ENCODE measurements around the gene TMEM33.

The TMEM33 gene

DNA sequence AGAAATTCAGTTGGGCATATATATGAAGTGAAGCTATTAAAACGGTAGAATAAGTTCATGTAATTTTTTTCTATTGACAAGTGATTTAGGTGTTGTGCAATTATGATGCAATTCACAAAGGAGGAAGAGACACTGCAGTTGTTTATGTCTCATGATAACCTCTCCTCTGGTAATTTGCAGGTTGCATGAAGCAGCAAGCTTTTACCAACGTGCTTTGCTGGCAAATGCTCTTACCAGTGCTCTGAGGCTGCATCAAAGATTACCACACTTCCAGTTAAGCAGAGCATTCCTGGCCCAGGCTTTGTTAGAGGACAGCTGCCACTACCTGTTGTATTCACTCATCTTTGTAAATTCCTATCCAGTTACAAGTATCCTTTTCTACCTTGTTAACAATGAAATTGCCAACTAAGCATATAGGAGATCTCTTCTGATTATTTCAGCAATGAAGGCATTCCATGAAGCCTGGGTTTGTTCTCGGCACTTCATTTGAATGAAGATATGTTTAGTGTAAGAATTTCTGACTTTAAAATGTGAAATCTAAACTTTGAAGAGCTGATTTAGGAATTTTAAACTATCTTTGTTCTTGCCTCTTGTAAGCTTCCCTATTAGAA is 3.9 kb downstream of the TMEM33 start:
- DNase-seq (ENCODE audit: low read depth): no peak

DNA sequence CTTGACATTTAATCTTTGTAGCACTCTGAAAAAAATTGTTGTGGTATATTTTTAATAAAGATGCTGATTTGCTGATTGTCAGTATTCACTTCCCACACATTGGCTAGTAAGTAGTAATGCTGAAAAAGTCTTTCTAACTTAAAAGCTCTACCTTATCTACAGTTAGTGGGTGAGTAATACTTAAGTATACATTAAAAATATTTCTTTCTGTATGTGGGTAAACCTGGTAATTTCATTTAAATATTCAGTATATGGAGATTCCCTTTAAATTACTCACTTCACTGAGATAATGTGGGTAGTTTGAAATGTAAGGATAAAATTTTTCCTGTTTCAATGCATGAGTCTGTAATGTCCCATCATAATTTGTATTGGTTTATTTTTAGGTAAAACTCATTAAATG is 5.6 kb downstream of the TMEM33 start:
- DNase-seq (ENCODE audit: low read depth): no peak

DNA sequence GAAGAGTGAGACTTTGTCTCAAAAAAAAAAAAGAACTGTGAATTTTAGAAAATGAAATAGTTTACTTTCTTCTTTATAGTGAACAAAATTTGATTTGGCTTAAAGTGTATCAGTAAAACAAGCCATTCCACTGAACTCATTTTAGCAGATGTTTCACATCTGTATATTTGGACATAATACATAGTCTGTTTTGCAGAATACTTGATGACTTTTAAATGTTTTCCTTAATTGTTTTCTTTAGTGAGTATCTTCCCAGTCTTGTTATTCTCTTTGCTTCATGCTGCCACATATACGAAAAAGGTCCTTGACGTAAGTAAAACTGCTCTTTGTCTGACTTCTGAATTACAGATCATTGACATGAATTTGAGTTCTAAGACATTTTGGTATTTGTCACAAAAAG is 8.3 kb downstream of the TMEM33 start:
- no peak for DNase-seq (ENCODE audit: low read depth)

DNA sequence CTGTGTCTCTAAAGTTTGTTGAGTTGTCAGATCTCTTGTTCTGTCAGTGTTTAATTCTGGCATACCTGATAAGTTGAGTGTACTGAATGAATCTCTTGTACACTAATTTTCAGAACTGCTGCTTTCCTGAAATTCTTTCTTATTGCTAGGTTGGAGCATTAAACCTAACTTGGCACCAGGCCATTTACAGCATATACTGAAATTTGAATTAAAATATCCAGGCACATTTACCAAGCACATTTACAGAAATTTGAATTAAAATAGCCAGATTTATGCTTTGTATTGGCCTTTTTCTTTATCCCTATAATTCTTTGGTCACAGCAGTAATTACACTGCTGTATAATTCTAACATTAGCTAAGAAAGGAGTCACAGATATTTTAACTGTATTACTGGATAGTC is 8.9 kb downstream of the TMEM33 start:
- DNase-seq (ENCODE audit: low read depth): no peak

DNA sequence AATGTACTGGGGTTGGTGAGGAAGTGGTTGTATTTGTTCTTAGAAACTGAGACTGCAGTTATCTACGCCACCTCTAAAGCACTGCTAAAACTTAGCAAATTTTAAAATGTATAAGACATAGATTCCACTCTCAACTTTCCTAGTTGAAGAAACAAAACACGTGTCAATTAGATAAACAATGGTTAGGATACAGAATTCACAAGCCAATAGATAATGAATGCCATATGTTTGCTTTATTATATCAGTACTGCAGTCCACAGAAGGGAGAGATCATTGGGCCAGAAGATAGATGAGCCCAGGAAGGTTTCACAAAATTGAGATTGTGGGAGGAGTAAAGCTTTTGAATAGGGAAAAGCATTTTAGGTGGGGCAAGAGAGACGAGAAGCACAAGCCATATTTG is 14.3 kb downstream of the TMEM33 start:
- DNase-seq (ENCODE audit: low read depth): no peak

DNA sequence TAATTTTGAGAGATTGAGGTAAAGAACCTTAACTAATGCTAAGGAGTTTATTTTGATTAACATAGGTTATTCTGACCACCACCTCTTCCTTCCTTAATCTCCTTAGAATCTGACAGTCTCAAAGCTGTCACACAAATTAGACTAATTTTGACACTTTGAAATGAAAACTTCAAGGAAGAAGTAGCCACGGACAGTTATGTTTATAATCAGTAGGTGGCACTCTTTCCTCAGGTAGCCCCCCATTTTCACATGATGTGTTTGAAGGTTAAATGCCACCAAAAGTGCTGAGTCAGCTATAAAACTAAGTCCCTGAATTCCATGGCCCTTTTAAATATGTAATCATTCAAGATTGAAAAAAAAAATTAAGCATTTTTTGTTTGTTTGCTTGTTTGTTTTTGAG is 22.4 kb downstream of the TMEM33 start:
- DNase-seq (ENCODE audit: low read depth): no peak

DNA sequence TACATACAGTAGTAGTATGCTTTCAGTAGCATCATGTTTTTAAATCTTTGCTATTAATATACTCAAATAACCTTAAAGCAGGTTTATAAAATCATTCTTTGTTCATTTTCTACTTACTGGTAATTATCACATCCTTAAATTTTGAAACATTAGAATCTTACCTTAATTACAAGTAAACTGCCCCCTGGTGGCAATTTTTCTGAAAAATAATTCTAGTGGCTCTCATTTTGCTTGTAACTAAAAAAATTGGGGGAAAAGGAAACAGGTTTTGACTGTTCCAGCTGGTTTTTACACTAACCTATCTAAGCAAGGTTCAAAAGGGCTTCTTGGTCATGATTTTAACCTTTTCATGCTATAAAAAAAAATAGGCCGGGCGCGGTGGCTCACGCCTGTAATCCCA is 27.9 kb downstream of the TMEM33 start:
- no peak for DNase-seq (ENCODE audit: low read depth)

DNA sequence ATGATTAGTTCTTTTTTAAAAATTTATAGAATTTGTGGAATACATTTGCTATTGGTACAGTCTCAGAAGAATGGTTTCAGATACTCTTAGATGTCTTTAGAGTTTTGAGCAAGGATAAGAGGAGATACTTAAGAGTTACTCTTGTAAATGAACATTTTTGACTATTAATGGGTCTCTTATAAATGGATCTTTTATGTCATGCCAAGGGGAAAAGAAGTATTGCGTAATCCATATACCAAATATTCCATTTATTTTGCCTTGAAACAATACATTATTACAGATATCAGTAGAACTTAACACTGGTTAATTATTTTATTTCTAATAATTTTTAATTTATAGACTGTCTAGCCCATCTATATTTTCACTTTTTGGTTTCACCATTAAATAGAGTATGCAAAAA is 29.2 kb downstream of the TMEM33 start:
- DNase-seq (ENCODE audit: low read depth): no peak

DNA sequence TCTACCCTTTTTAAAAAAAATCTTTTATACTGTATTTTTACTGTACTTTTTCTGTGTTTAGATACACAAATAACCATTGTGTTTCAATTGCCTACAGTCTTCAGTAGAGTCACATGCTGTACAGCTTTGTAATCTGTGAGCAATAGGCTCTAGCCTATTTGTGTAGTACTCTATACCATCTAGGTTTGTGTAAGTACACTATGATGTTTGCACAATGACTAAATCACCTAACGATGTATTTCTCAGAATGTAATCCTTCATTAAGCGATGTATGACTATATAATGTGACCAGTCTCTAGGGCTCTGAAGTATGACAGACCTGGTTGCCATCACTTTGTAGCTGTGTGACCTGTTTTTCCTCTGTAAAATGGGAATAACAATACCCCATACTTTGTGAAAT is 32.2 kb downstream of the TMEM33 start:
- DNase-seq (ENCODE audit: low read depth): no peak

DNA sequence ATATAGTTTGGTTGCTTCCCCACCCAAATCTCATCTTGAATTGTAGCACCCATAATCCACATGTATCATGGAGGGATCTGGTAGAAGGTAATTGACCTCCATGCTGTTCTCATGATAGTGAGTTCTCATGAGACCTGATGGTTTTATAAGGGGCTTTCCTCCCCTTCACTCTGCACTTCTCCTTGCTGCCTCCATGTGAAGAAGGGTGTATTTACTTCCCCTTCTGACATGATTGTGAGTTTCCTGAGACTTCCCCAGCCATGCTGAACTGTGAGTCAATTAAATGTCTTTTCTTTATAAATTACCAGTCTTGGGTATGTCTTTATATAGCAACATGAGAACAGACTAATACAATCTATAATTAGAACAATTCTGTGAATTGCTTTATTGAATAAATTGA is 34.4 kb downstream of the TMEM33 start:
- no peak for DNase-seq (ENCODE audit: low read depth)

DNA sequence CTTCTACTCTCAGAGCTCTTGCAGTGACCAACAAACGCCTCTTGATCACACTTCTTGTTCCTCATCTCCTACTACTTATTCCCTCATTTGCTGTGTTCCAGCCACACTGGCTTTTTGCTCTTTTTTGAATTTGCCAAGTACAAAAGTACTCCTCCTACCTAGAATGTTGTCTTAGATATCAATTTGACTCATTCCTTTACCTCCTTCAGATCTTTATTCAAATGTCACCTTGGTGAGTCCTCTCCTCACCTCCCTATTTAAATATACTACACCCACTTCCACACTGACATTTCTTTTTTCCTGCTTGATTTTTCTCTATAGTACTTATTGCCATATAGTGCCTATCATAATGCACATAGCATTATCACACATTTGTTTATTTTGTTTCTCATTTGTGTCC is 40.1 kb downstream of the TMEM33 start:
- DNase-seq (ENCODE audit: low read depth): no peak

DNA sequence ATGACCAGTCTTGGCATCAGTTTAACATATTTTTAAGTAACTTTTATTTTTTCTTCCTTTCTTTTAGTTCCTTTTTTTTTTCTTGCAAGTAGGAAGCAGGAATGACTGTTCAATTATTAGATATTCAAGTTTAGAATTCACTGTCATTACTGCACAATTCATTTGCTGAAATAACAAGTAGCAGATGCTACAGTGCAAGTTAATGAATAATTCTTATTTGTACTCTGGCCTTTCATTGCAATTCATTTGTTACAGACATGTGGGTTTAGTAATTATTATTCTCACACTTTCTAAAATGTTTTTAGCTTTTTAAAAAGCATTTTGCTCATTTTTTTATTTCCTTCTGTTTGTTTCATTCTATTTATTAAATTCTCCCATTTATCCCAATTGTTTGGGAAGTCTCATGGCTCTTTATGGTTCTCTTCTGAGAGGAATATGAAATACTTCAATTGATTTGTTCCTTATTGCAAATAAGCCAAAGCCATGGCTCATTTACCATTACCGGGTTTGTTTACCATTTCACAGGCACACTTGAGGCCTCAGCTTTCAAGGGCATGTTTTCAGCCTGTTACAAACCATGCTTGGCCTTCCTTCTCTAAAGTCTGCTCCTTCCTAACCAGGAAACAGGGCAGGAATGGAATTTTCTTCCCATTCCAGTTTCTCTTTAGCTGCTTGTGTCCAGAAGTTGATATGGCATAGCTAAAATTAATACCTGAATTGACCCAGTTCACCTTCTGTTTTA is 41.7 kb downstream of the TMEM33 start:
- no peak for DNase-seq (ENCODE audit: low read depth)

DNA sequence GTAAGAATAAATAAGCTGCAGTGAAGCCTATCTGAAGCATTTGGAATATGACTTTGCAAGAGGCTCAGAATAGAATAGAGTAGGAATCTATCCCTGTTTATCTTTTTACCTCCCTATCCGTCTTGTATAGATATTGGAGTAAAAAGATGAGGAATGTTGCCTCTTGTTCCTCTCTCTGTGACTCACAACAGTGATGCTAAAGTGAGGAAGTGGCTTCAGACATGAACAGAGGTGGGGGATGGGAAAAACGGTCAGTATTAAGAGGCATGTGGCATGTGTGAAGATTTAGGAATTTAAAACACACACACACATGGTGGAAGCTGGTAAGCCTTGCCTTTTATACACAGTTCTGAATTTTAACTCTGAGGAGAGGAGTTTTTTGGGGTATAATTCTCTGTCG is 42.5 kb downstream of the TMEM33 start:
- DNase-seq (ENCODE audit: low read depth): no peak

DNA sequence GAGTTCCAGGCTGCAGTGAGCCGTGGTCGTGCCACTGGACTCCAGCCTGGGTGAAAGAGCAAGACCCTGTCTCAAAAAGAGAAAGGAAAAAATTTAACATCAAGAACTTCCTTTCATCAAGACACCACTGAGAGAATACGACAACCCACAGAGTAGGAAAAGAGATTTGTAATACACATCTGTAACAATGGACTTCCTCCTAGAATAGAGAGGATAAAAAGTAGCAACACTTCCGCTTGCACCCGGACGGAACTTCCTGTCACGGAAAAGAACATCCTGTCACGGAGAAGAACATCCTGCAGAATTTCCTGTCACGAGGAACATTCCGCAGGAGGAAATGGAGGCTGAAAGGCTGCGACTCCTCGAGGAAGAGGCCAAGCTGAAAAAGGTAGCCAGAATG is 46.2 kb downstream of the TMEM33 start, which contains the start of gene DCAF4L1:
DCAF4L1 (plus strand) TSS at position 301 of the 400 bp plus-strand sequence; CDS start at position 338, 37 bp downstream.
- no peak for DNase-seq (ENCODE audit: low read depth)

DNA sequence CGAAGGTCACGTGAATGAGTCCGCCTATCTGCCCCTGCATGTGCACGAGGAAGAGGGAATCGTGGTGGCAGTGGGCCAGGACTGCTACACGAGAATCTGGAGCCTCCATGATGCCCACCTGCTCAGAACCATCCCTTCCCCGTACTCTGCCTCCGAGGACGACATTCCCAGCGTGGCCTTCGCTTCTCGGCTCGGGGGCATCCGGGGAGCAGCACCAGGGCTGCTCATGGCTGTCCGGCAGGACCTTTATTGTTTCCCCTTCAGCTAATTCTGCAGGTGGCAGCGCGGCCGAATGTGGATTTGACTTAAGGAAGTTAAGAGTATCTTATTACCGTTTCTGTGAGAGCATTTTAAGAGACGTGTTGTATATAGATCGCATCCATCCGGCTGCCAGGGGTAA is 47.5 kb downstream of the TMEM33 start:
- no peak for DNase-seq (ENCODE audit: low read depth)

DNA sequence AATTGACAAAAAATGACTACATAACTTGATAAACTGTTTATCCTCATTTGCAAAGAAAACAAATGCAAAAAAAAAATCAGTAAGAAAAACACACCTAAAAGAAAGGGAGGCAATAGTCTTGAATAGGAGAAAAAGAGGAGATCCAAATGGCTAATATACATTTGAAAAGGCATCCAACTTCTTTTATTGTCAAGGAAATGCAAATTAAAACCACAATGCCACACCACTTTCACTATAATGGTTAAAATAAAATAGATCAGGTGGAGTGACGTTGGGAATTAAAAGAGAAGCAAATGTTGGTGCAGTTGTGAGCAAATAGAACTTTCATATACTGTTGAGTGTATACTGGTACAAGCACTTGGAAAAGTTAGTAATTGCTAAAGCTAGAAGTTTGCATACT is 49.9 kb downstream of the TMEM33 start:
- no peak for DNase-seq (ENCODE audit: low read depth)

DNA sequence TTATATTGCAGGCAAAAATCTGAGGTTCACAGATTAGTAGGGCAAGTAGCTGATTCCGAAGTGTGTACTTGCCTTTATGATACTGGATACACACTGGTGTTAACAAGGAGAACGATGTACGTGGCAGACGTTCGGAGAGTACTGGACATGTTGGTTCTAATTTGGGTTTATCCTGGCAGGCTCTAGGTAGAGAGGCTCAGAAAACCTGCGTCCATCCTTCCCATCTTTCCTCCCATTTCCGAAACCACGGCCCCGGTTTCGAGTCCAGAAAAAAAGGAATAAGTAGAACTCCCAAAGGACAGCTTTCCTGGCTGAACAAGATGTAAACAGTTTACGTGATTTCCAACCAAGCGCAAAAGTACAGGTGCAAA is 54.8 kb downstream of the TMEM33 start:
- DNase-seq (ENCODE audit: low read depth): no peak

DNA sequence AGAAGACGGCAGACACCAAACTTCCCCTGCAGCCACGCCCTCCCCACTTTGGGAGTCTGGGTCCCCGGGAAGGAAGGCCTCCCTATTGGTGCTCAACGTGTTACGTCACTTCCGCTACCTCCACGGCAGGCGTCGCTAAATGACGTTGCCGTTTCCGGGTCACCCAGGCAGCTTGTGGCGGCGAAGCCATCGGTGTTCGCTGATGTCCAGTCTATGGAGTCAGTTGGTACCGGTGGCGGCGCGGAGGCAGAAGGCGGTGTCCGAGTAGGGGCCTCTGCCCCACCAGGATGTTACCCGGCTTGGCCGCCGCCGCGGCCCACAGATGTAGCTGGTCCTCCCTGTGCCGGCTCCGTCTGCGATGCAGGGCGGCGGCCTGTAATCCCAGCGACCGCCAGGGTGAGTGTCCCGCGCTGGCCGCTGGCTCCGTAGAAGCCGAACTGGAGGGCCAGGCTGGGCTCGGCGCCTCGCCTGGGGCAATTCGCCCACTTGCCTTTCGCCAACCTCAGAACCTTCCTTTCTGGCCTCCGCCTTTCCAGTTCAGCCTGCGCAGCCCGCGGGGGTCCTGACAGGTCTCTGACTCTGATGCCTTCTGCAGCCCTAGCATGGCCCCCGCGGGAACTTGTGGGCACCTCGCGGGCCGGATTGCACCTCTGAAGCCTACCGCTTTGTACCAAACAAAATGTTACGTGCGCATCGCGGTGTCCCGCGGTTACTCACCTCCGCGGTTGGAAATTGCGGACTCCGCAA is 55.3 kb downstream of the TMEM33 start, which contains the start of gene SLC30A9:
SLC30A9 (plus strand) TSS at position 166 of the 747 bp plus-strand sequence; CDS start at position 288, 122 bp downstream.
- peak; percentile 86 for DNase-seq (ENCODE audit: low read depth)

DNA sequence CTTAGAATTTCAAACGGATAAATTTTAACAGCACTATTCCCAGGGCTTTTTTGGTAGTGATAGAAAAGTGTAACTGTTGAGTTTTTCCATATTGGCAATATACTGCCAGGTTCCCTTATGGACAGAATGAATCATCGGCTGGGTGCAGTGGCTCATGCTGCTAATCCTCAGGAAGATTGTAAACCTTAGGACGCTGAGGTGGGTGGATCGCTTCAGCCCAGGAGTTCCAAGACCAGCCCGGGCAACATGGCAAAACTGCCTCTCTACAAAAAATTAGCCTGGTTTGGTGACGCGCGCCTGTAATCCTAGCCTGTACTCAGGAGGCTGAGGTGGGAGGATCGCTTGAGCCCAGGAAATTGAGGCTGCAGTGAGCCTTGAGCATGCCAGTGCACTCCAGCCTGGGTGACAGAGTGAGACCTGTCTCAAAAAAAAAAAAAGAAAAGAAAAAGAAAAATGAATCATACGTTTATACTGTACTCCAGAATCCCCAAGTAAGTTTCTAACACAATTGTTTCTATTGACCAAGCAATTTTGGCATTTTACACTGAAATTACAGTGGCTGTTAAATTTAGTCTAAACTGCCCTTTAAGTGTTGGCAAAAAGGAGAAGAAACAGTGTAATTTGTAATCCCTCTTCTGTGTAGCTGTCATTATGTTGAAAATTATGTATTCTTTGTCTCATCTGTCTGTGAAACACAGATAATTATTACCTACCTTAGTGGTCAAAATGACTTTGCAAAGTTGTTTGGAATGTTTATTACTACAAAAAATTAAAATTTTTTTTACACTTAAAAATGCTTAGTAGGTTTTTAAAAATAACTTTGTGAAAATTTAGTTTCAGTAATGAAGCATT is 56.9 kb downstream of the TMEM33 start:
- DNase-seq (ENCODE audit: low read depth): no peak

DNA sequence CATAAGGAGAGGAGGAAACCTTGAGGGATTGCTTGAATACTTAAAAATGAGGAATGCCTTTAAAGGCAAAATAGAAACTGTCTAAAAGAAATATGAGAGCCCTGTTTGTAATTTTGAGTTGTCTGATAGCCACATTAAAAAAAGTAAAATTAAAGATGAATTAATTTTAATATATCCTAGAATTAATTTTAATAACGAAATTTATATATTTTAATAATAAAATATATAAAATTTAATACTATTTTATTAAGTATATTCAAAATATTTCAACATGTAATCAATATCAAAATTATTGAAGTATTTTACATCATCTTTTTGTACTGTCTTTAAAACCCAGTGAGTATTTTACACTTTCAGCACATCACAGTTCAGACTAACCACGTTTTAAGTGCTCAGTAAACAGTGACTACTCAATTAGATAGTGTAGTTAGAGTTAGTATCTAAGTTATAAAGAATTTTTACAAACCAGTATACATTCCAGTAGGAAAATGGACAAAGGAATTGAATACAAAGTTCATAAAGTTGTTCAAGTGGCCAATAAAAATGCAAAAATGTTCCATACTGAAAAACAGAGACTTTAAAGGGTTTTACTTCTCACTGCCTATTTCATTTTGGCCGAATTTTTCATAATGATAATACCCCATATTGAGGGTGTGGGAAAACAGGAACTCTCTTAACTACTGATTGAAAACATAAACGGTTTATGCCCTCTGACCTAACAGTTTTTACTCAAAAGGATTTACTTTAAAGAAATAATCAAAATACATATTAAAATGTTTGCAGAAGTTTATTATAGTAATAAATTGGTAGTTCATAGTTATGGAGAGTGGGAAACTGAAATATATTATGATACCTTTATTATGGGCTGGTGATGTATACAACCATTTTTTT is 58.0 kb downstream of the TMEM33 start:
- DNase-seq (ENCODE audit: low read depth): no peak

DNA sequence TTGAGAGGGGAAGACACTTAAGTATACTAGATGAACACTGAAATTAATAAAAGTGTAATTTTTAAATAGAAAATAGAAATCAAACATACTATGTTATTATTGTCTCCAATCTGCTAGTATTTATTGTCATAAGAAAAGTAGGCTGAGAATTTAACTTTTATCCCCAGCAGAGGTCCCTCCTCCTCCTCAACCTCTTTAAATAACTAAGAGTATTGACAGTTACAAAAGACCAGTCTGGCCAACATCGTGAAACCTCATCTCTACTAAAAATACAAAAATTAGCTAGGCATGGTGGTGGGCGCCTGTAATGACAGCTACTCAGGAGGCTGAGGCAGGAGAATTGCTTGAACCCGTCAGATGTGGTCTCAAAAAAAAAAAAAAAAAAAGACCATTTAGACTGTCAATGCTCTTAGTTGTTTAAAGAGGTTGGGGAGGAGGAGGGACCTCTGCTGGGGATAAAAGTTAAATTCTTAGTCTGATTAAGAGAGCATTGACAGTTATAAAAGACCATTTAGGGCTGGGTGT is 59.3 kb downstream of the TMEM33 start:
- DNase-seq (ENCODE audit: low read depth): no peak

Data from activated T-cell treated with anti-CD3 and anti-CD28 coated beads for 48 hours (primary cell).